ENCODE measurements around the gene SMARCA5.

SMARCA5 gene

DNA sequence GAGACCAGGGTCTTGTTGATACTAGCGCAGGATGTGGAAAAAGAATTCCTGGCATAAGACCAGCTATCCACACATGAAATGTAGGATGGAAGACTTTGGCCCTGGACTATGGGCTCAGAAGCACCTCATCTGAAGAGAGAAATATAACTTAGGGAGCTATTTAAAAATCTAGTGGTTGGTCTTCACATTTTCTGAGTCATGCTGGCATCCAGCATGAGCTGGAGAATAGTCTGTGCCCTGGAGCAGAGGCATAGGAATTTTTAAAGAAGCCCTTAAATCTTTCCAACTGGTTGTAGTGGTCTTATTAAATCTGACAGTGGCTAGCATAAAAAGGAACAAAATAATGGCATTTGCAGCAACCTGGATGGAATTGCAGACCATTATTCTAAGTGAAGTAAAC lies 86.3 kb downstream of the SMARCA5 start:
- H3K4me3 ChIP-seq (ENCODE audit: low read length): no peak overlapping the region
- DNase-seq (ENCODE audit: low read depth, low spot score): no peak

DNA sequence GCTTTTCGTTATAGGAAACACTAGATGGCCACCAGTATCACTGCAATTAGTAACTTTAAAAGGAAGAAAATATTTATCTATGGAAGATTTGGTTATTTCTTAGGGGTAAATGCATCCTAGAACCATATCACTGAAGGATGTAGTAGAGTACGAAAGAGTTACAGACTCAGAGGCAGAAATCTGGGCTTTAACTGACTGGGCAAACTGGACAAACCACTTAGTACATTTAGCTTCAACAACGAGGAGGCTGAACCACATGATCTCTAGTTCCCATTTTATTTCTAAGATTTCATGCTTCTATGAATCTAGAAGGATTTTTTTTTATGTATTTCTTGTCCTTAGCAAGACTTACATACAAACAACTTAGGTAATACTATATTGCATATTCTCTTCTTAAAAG lies 93.0 kb downstream of the SMARCA5 start:
- no peak overlapping the region for H3K4me3 ChIP-seq (ENCODE audit: low read length)
- no peak for DNase-seq (ENCODE audit: low read depth, low spot score)
